Measurements from ENCODE around the gene TMEM108.

- no peak for TF ChIP-seq EZH2 (IDR thresholded peaks at IDR 0.05; ENCODE audit: low read depth, unreplicated experiment)
- TF ChIP-seq EZH2phosphoT487 (IDR thresholded peaks at IDR 0.05; ENCODE audit: unreplicated experiment) = no peak
- no peak for TF ChIP-seq CTCF (conservative IDR thresholded peaks at IDR 0.05; ENCODE audit: low read depth in 2 of 2)
- TF ChIP-seq REST (IDR thresholded peaks at IDR 0.05; ENCODE audit: unreplicated experiment) = no peak
- no peak for TF ChIP-seq POLR2AphosphoS5 (IDR thresholded peaks at IDR 0.05; ENCODE audit: low read depth)
Measured at GRCh38 chr3:133273346-133273745, 235.2 kb downstream of the TMEM108 start.
